SK-N-SH (cell line): ENCODE data around the gene HAPLN2. TPM values are rescaled to one million over a fixed set of nuclear protein-coding genes. Genes with fewer than 3 reads are reported as not detected.
A peak's percentile ranks its signal among the peaks of the same experiment; 100 is the strongest.

Experiments used
- CTCF ChIA-PET: fragments of 300-600, 350-600 bp; formaldehyde crosslinking; extraction: SDS; loops from one replicate; lab custom pipeline; 2021; lab: Yijun Ruan, JAX
- POLR2A ChIA-PET: fragments of 350-600 bp; sonication (Branson Sonifier 250); formaldehyde crosslinking; extraction: SDS; loops from one replicate; lab custom pipeline; 2020; ENCODE audit warnings: antibody characterized with exemption, inconsistent platforms; lab: Yijun Ruan, JAX
- DNase-seq: peaks from one replicate; pipeline ENCODE4 v3.0.0; 2012
- H2AFZ ChIP-seq: fragments of 200-600 bp; sonication (generic); 2 replicates; pipeline ENCODE4 v1.8.1; 2016; ENCODE audit warnings: antibody characterized with exemption, mild to moderate bottlenecking, low read depth
- H3F3A ChIP-seq: fragments of 200-600 bp; sonication (generic); replicated peaks from 2 replicates; pipeline ENCODE3; 2016; ENCODE audit warnings: antibody characterized with exemption, mild to moderate bottlenecking; ENCODE audit not compliant: insufficient read depth
- H3K27ac ChIP-seq, 2 experiments: fragments of 200-500 bp in 1 of 2; fragments of 200-600 bp in 1 of 2; sonication (Bioruptor generic) in 1 of 2; sonication (generic), shearing (Covaris generic) in 1 of 2; 2 replicates each; pipeline versions ENCODE4 v1.5.1 to v1.6.1; 2014 to 2016; ENCODE audit warnings: low read depth in 2 of 2, inconsistent platforms in 1 of 2, low read length in 1 of 2, mild to moderate bottlenecking in 1 of 2, mixed read lengths in 1 of 2
- H3K27me3 ChIP-seq: fragments of 200-600 bp; sonication (generic), shearing (Covaris generic); 2 replicates; pipeline ENCODE4 v1.6.1; 2016; ENCODE audit warnings: mixed run types; ENCODE audit not compliant: insufficient read depth
- H3K36me3 ChIP-seq, 2 experiments: fragments of 200-500 bp in 1 of 2; fragments of 200-600 bp in 1 of 2; sonication (Bioruptor generic) in 1 of 2; sonication (generic) in 1 of 2; replicated peaks in 1 of 2; 2 replicates each; pipeline versions ENCODE3 to v1.5.1; 2014 to 2016; ENCODE audit warnings: low read length in 1 of 2, mild to moderate bottlenecking in 1 of 2; ENCODE audit not compliant: insufficient read depth in 2 of 2, control insufficient read depth in 1 of 2
- H3K4me1 ChIP-seq, 2 experiments: fragments of 200-500 bp in 1 of 2; fragments of 200-600 bp in 1 of 2; sonication (Bioruptor generic) in 1 of 2; sonication (generic), shearing (Covaris generic) in 1 of 2; 2 replicates each; pipeline versions ENCODE4 v1.5.1 to v1.6.1; 2014 to 2016; ENCODE audit warnings: low read depth in 1 of 2, low read length in 1 of 2, mixed run types in 1 of 2; ENCODE audit not compliant: insufficient read depth in 2 of 2, control insufficient read depth in 1 of 2
- H3K4me2 ChIP-seq: fragments of 200-600 bp; sonication (generic), shearing (Covaris generic); 2 replicates; pipeline ENCODE4 v1.6.1; 2017; ENCODE audit warnings: mixed run types
- H3K4me3 ChIP-seq, 2 experiments: fragments of 200-500 bp in 1 of 2; fragments of 200-600 bp in 1 of 2; sonication (Bioruptor generic) in 1 of 2; sonication (generic), shearing (Covaris generic) in 1 of 2; 2 replicates each; pipeline versions ENCODE4 v1.5.1 to v1.8.1; 2014 to 2016; ENCODE audit warnings: low read depth in 2 of 2, inconsistent platforms in 1 of 2, low read length in 1 of 2, mild to moderate bottlenecking in 1 of 2, mixed read lengths in 1 of 2, moderate library complexity in 1 of 2
- H3K79me2 ChIP-seq: fragments of 200-600 bp; sonication (generic); 2 replicates; pipeline ENCODE4 v1.8.1; 2017; ENCODE audit warnings: mild to moderate bottlenecking; ENCODE audit not compliant: insufficient read depth
- H3K9ac ChIP-seq: fragments of 200-600 bp; sonication (generic); 2 replicates; pipeline ENCODE4 v1.6.1; 2017; ENCODE audit warnings: mixed run types
- H3K9me2 ChIP-seq: fragments of 200-600 bp; sonication (generic); 2 replicates; pipeline ENCODE4 v1.6.1; 2017; ENCODE audit warnings: mixed run types
- H3K9me3 ChIP-seq: fragments of 200-600 bp; sonication (generic); 2 replicates; pipeline ENCODE4 v1.6.1; 2017; ENCODE audit warnings: mixed run types, mild to moderate bottlenecking, moderate library complexity
- H4K20me1 ChIP-seq: fragments of 200-600 bp; sonication (generic); 2 replicates; pipeline ENCODE4 v1.6.1; 2017; ENCODE audit warnings: mild to moderate bottlenecking, mixed run types; ENCODE audit not compliant: insufficient read depth
- CHD2 ChIP-seq: fragments of 150-350 bp; IDR thresholded peaks from 2 replicates; pipeline ENCODE4 v1.6.1; 2018; ENCODE audit warnings: low read length; ENCODE audit not compliant: partially characterized antibody
- CTCF ChIP-seq: fragments of 200-600 bp; sonication (generic); IDR thresholded peaks from 2 replicates; pipeline ENCODE4 v1.6.1; 2017; ENCODE audit warnings: antibody characterized with exemption, mild to moderate bottlenecking, moderate library complexity
- ELF1 ChIP-seq: IDR thresholded peaks from 2 replicates; pipeline ENCODE4 v1.4.0; 2012
- EZH2phosphoT487 ChIP-seq: fragments of 200-600 bp; sonication (generic); IDR thresholded peaks from 2 replicates; pipeline ENCODE4 v1.6.1; 2017; ENCODE audit warnings: low read depth, mixed run types, mild to moderate bottlenecking, antibody characterized with exemption, moderate library complexity, borderline replicate concordance
- GABPA ChIP-seq: IDR thresholded peaks from 2 replicates; pipeline ENCODE4 v1.4.0; 2012; ENCODE audit warnings: low read depth, mild to moderate bottlenecking
- GATA2 ChIP-seq: sonication (generic); formaldehyde crosslinking; IDR thresholded peaks from 2 replicates; pipeline ENCODE4 v1.5.0; 2020; ENCODE audit warnings: mild to moderate bottlenecking, missing genetic modification reagents
- IRF3 ChIP-seq: fragments of 150-350 bp; IDR thresholded peaks from 2 replicates; pipeline ENCODE4 v1.6.1; 2016; ENCODE audit warnings: mild to moderate bottlenecking, low read depth, low read length
- MXI1 ChIP-seq: IDR thresholded peaks from 2 replicates; pipeline ENCODE4 v1.6.1; 2012; ENCODE audit warnings: mild to moderate bottlenecking, low read depth, low read length, improper control_type of control experiment
- RAD21 ChIP-seq: IDR thresholded peaks from 2 replicates; pipeline ENCODE4 v1.6.1; 2012; ENCODE audit warnings: mild to moderate bottlenecking, low read length
- RCOR1 ChIP-seq: fragments of 150-350 bp; IDR thresholded peaks from 2 replicates; pipeline ENCODE4 v1.6.1; 2017; ENCODE audit warnings: antibody characterized with exemption, low read length
- RXRA ChIP-seq: IDR thresholded peaks from 2 replicates; pipeline ENCODE4 v1.4.0; 2012; ENCODE audit warnings: low read depth, mild to moderate bottlenecking, borderline replicate concordance
- SIN3A ChIP-seq: IDR thresholded peaks from 2 replicates; pipeline ENCODE4 v1.6.1; 2012; ENCODE audit warnings: low read depth, mild to moderate bottlenecking, low read length, moderate library complexity, borderline replicate concordance
- TAF1 ChIP-seq: IDR thresholded peaks from 2 replicates; pipeline ENCODE4 v1.6.1; 2012; ENCODE audit warnings: low read depth, mild to moderate bottlenecking, low read length, moderate library complexity, borderline replicate concordance
- TEAD4 ChIP-seq: IDR thresholded peaks from 2 replicates; pipeline ENCODE4 v1.4.0; 2012; ENCODE audit warnings: mild to moderate bottlenecking, borderline replicate concordance; ENCODE audit not compliant: insufficient read depth
- USF1 ChIP-seq: IDR thresholded peaks from 2 replicates; pipeline ENCODE4 v1.4.0; 2012; ENCODE audit warnings: low read depth, borderline replicate concordance
- WGBS: methylation state at CpG from one replicate; pipeline ENCODE4 v1.1.6; 2017; ENCODE audit warnings: low lambda C conversion rate; 5-methylcytosine and 5-hydroxymethylcytosine counted together
- polyA plus RNA-seq, 3 experiments: library from polyadenylated mRNA; depleted of rRNA; stranded (reverse); fragments of >200 nt; gene quantifications; 2 replicates each; pipeline ENCODE4 v1.2.3, GENCODE V29; 2012

The HAPLN2 gene
- polyA plus RNA-seq, 1 of the 3 experiments (the other 2 are of a cell fraction) = 0.20 TPM

- TF ChIP-seq IRF3 = no peak
- no peak for TF ChIP-seq CHD2
- TF ChIP-seq CTCF = peak; percentile 95
- no peak for TF ChIP-seq USF1
- TF ChIP-seq SIN3A = no peak
- TF ChIP-seq RCOR1 = 0 out of 2 replicates have a peak, but pooled peaks have one; percentile 12
- peak; percentile 92 for TF ChIP-seq RAD21
Measured at GRCh38 chr1:156656806-156657740, 37.9 kb downstream of the HAPLN2 start (continued).

GRCh38 chr1:156657741-156658319 lies 38.6 kb downstream of the HAPLN2 start:
- H3K79me2 ChIP-seq = no peaks in the 10 kb centered on the region
- H4K20me1 ChIP-seq = peaks cover 3% of the 10 kb centered on the region; the same call in 1 of the 2 replicates
- peaks cover 32 to 43% of the 10 kb centered on the region in 2 experiments; a peak in 3 of 4 replicates for H3K4me1 ChIP-seq
- H3K9me2 ChIP-seq = no peaks in the 10 kb centered on the region
- DNase-seq = no peak
- H3K9me3 ChIP-seq = no peaks in the 10 kb centered on the region
- H3K9ac ChIP-seq = no peak overlapping the region
- H3K27me3 ChIP-seq = no peaks in the 10 kb centered on the region
- H3K4me3 ChIP-seq = peak overlapping the region in 1 of 2 experiments; percentile 44; a peak in 2 of 4 replicates
- H2AFZ ChIP-seq = no peak overlapping the region
- H3F3A ChIP-seq = peaks cover 20% of the 10 kb centered on the region
- CTCF ChIA-PET = interaction anchor here (0.6 to 13.1 kb wide), 24 partner anchors 8 to 274 kb away, joined by 3 to 682 read pairs (median 5); partner anchors contain the start of genes BCAN, CRABP2, HAPLN2 and ISG20L2
- no peaks in the 10 kb centered on the region for H3K36me3 ChIP-seq
- H3K4me2 ChIP-seq = peak overlapping the region; percentile 68; the same call in 1 of the 2 replicates
- 35% methylated on average over 14 of the region's 15 CpGs for WGBS
- TF ChIP-seq RCOR1 = no peak
- no peak for TF ChIP-seq TAF1
- no peak for TF ChIP-seq EZH2phosphoT487
- no peak for TF ChIP-seq CHD2
- no peak for TF ChIP-seq USF1
- no peak for TF ChIP-seq GABPA
- TF ChIP-seq GATA2 (CRISPR knock-in tag) = no peak
- no peak for TF ChIP-seq RXRA
- no peak for TF ChIP-seq ELF1
- no peak for TF ChIP-seq TEAD4
- TF ChIP-seq MXI1 = no peak
- no peak overlapping the region for H3K27ac ChIP-seq
- POLR2A ChIA-PET = no interaction called here
